SK-N-SH treated with all-trans-retinoic acid at 6 μM for 48 hours (cell line): ENCODE measurements around the gene CLCN3.

Source experiments
- RARB ChIP-seq: fragments of 250-450 bp; sonication (Bioruptor Pico); IDR thresholded peaks from 2 replicates; pipeline ENCODE4 v1.8.0; 2021; ENCODE audit warnings: mild to moderate bottlenecking, moderate library complexity
- SNAI2 ChIP-seq: fragments of 250-450 bp; sonication (Bioruptor Pico); IDR thresholded peaks from 2 replicates; pipeline ENCODE4 v1.5.0; 2020; ENCODE audit warnings: mild to moderate bottlenecking, moderate library complexity
- ZFP3 ChIP-seq: fragments of 250-450 bp; sonication (Bioruptor Pico); IDR thresholded peaks from 2 replicates; pipeline ENCODE4 v1.5.0; 2020; ENCODE audit warnings: mild to moderate bottlenecking, moderate library complexity
- ZFP30 ChIP-seq: fragments of 450-650 bp; formaldehyde crosslinking; IDR thresholded peaks from 2 replicates; pipeline ENCODE4 v1.5.0; 2022; ENCODE audit warnings: mild to moderate bottlenecking, moderate library complexity

DNA sequence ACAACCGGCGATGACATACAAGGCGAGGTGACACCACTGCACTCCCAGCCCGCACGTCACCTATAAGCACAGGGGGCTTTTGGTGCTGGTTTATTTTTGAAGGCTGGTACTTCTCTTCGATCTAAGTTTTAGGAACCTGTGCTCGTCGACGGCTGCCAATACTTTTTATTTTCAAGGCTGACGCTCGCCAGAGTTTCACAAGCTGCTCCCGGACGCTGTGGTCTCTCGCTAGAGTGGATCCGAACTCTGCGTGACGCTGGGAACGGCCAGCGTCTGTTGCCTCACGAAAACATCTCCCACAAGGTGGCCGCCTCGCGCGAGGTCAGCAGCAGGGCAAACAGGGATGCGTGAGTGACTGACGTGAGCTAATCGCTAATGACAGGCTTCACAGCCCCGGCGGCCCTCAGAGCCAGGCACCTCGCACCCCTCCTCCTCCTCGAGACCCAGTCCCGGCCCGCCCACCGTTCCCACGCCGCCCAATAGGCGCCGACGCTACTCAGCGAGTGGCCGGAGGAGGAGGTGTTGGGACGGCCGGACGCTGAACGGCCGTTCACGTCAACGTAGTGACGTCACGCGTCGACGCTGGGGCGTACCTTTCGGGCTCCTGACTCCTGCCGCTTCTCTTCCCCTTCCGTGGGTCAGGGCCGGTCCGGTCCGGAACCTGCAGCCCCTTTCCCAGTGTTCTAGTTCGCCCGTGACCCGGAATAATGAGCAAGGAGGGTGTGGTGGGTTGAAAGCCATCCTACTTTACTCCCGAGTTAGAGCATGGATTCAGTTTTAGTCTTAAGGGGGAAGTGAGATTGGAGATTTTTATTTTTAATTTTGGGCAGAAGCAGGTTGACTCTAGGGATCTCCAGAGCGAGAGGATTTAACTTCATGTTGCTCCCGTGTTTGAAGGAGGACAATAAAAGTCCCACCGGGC is at the start of gene CLCN3:
- no peak for TF ChIP-seq RARB (CRISPR knock-in tag)
- no peak for TF ChIP-seq ZFP3
- no peak for TF ChIP-seq ZFP30 (CRISPR knock-in tag)
- no peak for TF ChIP-seq SNAI2 (CRISPR knock-in tag)
